Naive thymus-derived CD4-positive, alpha-beta T cell (primary cell): ENCODE measurements around the gene GSN. TPM values are rescaled to one million over a fixed set of nuclear protein-coding genes. Genes with fewer than 3 reads are reported as not detected.

Experiments
- ATAC-seq: fragments of 150-1000 bp; cut with Tn5 transposase; 2 replicates; pipeline ENCODE4 v1.10.0; 2021; ENCODE audit warnings: mild to moderate bottlenecking, moderate library complexity
- CTCF ChIA-PET: fragments of 350-600 bp; sonication (Branson Sonifier 250); formaldehyde crosslinking; loops from one replicate; lab custom pipeline; 2021; ENCODE audit warnings: antibody characterized with exemption; lab: Charles Lee
- POLR2A ChIA-PET: fragments of 350-600 bp; sonication (Branson Sonifier 250); formaldehyde crosslinking; loops from one replicate; lab custom pipeline; 2021; ENCODE audit warnings: antibody characterized with exemption, inconsistent platforms; lab: Charles Lee
- DNase-seq, 9 donors: peaks; one replicate each; pipeline versions ENCODE4 v3.0.0 to v3.0.0-alpha.2; 2020 to 2022; ENCODE audit warnings: mixed read lengths in 1 of 9
- H3K27ac ChIP-seq: one replicate; pipeline ENCODE4 v1.7.0; 2013; ENCODE audit warnings: mild to moderate bottlenecking, low read depth, low read length, moderate library complexity
- H3K27me3 ChIP-seq, 2 donors: one replicate each; pipeline ENCODE4 v1.7.0; 2013; ENCODE audit warnings: low read length in 2 of 2, mild to moderate bottlenecking in 2 of 2, moderate library complexity in 2 of 2; ENCODE audit not compliant: control insufficient read depth in 2 of 2, insufficient read depth in 2 of 2
- H3K36me3 ChIP-seq, 3 experiments: 1 replicate in 2 of 3; 2 replicates in 1 of 3; pipeline ENCODE4 v1.7.0; 2013; ENCODE audit warnings: low read length in 3 of 3, mild to moderate bottlenecking in 3 of 3, moderate library complexity in 1 of 3; ENCODE audit not compliant: insufficient read depth in 3 of 3, control insufficient read depth in 2 of 3
- H3K4me1 ChIP-seq, 2 donors: one replicate each; pipeline ENCODE4 v1.7.0; 2013; ENCODE audit warnings: low read length in 2 of 2, mild to moderate bottlenecking in 2 of 2, moderate library complexity in 1 of 2; ENCODE audit not compliant: control insufficient read depth in 2 of 2, insufficient read depth in 2 of 2
- H3K4me3 ChIP-seq: 2 replicates; pipeline ENCODE4 v1.7.0; 2013; ENCODE audit warnings: mild to moderate bottlenecking, low read length
- H3K9me3 ChIP-seq, 3 experiments: 1 replicate in 2 of 3; 2 replicates in 1 of 3; pipeline ENCODE4 v1.7.0; 2013; ENCODE audit warnings: low read length in 3 of 3; ENCODE audit not compliant: control insufficient read depth in 2 of 3
- H3K27ac Mint-ChIP-seq, 9 donors: one replicate each; pipeline ENCODE4 v1.8.0; 2020 to 2022; ENCODE audit warnings: mixed read lengths in 9 of 9, mild to moderate bottlenecking in 8 of 9, moderate library complexity in 5 of 9, inconsistent platforms in 2 of 9
- H3K27me3 Mint-ChIP-seq, 5 donors: one replicate each; pipeline ENCODE4 v1.8.0; 2021 to 2022; ENCODE audit warnings: mixed read lengths in 5 of 5, mild to moderate bottlenecking in 1 of 5
- H3K36me3 Mint-ChIP-seq, 5 donors: one replicate each; pipeline ENCODE4 v1.8.0; 2020 to 2022; ENCODE audit warnings: mixed read lengths in 5 of 5, mild to moderate bottlenecking in 3 of 5, inconsistent platforms in 1 of 5
- H3K4me1 Mint-ChIP-seq, 7 donors: one replicate each; pipeline ENCODE4 v1.8.0; 2020 to 2022; ENCODE audit warnings: mixed read lengths in 7 of 7, mild to moderate bottlenecking in 3 of 7, inconsistent platforms in 1 of 7
- H3K4me3 Mint-ChIP-seq, 10 donors: one replicate each; pipeline ENCODE4 v1.8.0; 2020 to 2022; ENCODE audit warnings: mild to moderate bottlenecking in 10 of 10, mixed read lengths in 10 of 10, moderate library complexity in 6 of 10, inconsistent platforms in 2 of 10
- H3K9me3 Mint-ChIP-seq, 11 donors: one replicate each; pipeline ENCODE4 v1.8.0; 2020 to 2022; ENCODE audit warnings: mixed read lengths in 11 of 11, mild to moderate bottlenecking in 4 of 11, inconsistent platforms in 1 of 11, moderate library complexity in 1 of 11
- intact Hi-C, 2 donors: fragments of 100-400 bp; cut with micrococcal nuclease; formaldehyde crosslinking; loops; one replicate each; pipeline ENCODE4 v1.15.1; 2023
- polyA plus RNA-seq, 2 donors: library from polyadenylated mRNA; unstranded; fragments of 300-500 nt; fragmentation: Illumina TruSeq; gene quantifications; one replicate each; pipeline ENCODE4 v1.2.3, GENCODE V29; 2021
- total RNA-seq, 6 experiments: library from RNA in 5 of 6; stranded (reverse) in 5 of 6; gene quantifications; 1 replicate in 5 of 6; 2 replicates in 1 of 6; pipeline ENCODE4 v1.2.3 and lab custom pipeline; 2021 to 2026

Gene GSN
- total and polyA plus RNA-seq, 7 experiments from 2014 or later: 2.9 to 34.6 (median 6.4) TPM

DNA sequence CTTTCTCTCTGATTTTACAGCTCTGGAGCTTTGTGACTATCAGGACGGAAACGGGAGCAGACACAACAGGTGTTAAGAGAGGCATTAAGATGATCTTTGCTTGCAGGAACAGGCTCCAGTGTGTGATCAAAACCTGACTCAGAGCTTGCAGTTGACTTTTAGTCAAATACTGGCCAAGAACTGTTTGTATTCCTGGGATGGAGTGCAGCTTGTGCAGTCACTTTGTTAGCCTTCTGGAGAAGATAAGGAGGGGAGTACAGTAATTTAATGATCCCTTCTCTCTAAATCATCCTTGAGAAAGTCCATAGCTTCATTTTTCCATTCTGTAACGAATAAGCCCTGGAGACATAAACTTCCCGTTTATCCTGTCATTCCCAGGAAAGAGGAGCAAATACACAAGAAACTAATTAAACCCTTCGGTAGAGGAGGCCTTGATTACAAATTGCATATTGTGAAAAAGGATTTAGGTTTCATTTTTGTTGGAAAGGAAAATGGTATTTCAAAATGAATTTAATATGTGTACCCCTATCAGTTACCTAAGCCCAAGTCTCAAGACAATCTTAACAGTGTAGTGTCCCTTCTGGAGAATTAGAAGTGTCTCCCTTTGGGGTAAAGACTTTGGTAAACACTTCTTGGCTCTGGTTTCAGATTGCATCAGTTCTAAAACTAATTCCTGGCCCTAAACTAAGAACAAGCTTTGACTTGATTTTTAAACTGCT lies 105.2 kb downstream of the GSN start:
- ATAC-seq (no peak), DNase-seq (no peak)
- Histone ChIP-seq H3K27ac (no peak overlapping the region), H3K4me1 (peaks cover 0 to 14% of the 10 kb centered on the region in 2 donors), H3K9me3 (no peaks in the 10 kb centered on the region), H3K4me3 (no peak overlapping the region), H3K27me3 (no peaks in the 10 kb centered on the region), H3K36me3 (peaks cover 0 to 5% (median 0%) of the 10 kb centered on the region in 3 experiments)
- Mint-ChIP-seq H3K4me1 (peaks cover 15 to 37% (median 28%) of the 10 kb centered on the region in 7 donors), H3K27me3 (peaks cover 0 to 4% (median 0%) of the 10 kb centered on the region in 5 donors), H3K36me3 (peaks cover 4 to 17% (median 6%) of the 10 kb centered on the region in 5 donors), H3K4me3 (no peak overlapping the region), H3K9me3 (peaks cover 0 to 8% (median 0%) of the 10 kb centered on the region in 11 donors), H3K27ac (peak overlapping the region in 5 of 9 donors; percentile 33 to 98 (median 39))
- ChIA-PET POLR2A (no interaction called here), CTCF (interaction anchor here (3.0 kb wide), 1 partner anchor 53 kb away, joined by 15 read pairs; no protein-coding TSS in a partner anchor)
- intact Hi-C loops: loop anchor here in 1 of 2 donors (5.0 kb wide), 3 partner anchors 171 to 894 kb away; partner anchors contain the start of genes FBXW2 and RAB14

DNA sequence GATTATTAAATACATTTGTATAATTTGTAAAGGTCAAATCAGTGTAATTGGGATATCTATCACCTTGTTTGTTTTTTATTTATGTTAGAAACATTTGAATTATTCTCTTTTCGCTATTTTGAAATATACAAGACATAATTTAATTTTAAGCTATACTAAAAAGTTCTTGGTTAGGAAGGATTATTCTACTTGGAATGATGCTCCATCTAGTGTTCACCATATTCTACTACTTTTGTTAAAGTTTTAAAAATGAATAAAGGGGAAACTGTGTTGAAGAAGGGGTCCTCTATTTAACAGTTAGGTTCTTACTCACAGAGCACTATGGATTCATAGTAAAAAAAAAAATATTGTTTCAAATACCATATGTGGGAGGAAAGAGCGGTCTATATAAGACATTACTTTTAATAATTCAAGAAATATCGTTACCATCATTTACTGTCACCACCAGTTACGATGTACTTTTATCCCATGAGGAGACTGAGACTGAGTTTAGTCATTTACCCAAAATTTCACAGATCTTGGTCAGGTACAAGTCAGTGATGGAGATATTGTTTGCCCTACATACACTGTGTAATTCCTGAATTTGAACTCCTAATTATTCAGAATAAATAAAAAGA lies 108.4 kb downstream of the GSN start:
- Mint-ChIP-seq H3K36me3 (peaks cover 7 to 10% (median 9%) of the 10 kb centered on the region in 5 donors), H3K9me3 (peaks cover 0 to 5% (median 0%) of the 10 kb centered on the region in 11 donors), H3K27me3 (peaks cover 0 to 9% (median 0%) of the 10 kb centered on the region in 5 donors), H3K4me1 (peaks cover 0 to 17% (median 9%) of the 10 kb centered on the region in 7 donors), H3K27ac (no peak overlapping the region), H3K4me3 (no peak overlapping the region)
- ChIA-PET CTCF (interaction anchor here (1.3 kb wide), 1 partner anchor 56 kb away, joined by 6 read pairs; no protein-coding TSS in a partner anchor), POLR2A (interaction anchor here (0.7 kb wide), 1 partner anchor 104 kb away, joined by 3 read pairs; no protein-coding TSS in a partner anchor)
- Histone ChIP-seq H3K36me3 (no peaks in the 10 kb centered on the region), H3K27ac (no peak overlapping the region), H3K4me3 (no peak overlapping the region), H3K9me3 (no peaks in the 10 kb centered on the region), H3K27me3 (no peaks in the 10 kb centered on the region), H3K4me1 (no peaks in the 10 kb centered on the region)
- DNase-seq (no peak), ATAC-seq (no peak)
- intact Hi-C loops: loop anchor here (1.0 to 2.0 kb wide), 2 partner anchors 24 to 56 kb away; no protein-coding TSS in a partner anchor

DNA sequence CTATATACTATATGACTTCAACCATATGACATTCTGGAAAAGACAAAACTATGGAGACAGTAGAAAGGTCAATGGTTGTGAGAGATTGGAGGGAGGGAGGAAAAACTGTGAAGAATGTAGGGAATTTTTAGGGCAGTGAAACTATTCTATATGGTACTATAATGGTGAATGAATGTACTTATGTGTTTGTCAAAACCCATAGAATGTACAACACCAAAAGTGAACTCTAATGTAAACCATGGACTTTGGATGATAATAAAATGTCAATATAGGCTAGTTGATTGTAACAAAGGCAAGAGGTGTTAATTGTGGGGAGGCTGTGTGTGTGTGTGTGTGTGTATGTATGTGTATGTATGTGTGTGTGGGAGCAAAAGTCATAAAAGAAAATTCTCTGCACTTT lies 112.9 kb downstream of the GSN start:
- peaks cover 0 to 21% (median 0%) of the 10 kb centered on the region in 5 donors for H3K27me3 Mint-ChIP-seq
- Histone ChIP-seq H3K27me3 (no peaks in the 10 kb centered on the region), H3K36me3 (no peaks in the 10 kb centered on the region), H3K4me3 (no peak overlapping the region), H3K27ac (no peak overlapping the region), H3K9me3 (no peaks in the 10 kb centered on the region), H3K4me1 (no peaks in the 10 kb centered on the region)
- ChIA-PET POLR2A (interaction anchor here (0.8 kb wide), 1 partner anchor 877 kb away, joined by 3 read pairs; no protein-coding TSS in a partner anchor), CTCF (no interaction called here)
- no peak overlapping the region for H3K27ac Mint-ChIP-seq
- DNase-seq (no peak), ATAC-seq (no peak)
- H3K4me3 Mint-ChIP-seq: no peak overlapping the region
- peaks cover 0 to 5% (median 0%) of the 10 kb centered on the region in 11 donors for H3K9me3 Mint-ChIP-seq
- peaks cover 7 to 10% (median 9%) of the 10 kb centered on the region in 5 donors for H3K36me3 Mint-ChIP-seq
- no peaks in the 10 kb centered on the region for H3K4me1 Mint-ChIP-seq
- intact Hi-C loops: no loop called here

Other genes with a start within 250 kb of the GSN start
- 1 to 10 TPM; 1.8 to 2.9 (median 2.4) TPM for gene C5, start 217.9 kb upstream of the GSN start, total RNA-seq
- under 1 TPM; 0.41 to 0.48 TPM for gene C5, start 217.9 kb upstream of the GSN start, polyA plus RNA-seq
- 100 to 1,000 TPM in 2 of 5 experiments, 10 to 100 TPM in 3; 74.5 to 131 (median 88.6) TPM for gene CNTRL, start 193.2 kb upstream of the GSN start, total RNA-seq
- 10 to 100 TPM; 14.4 to 26.3 TPM for gene CNTRL, start 193.2 kb upstream of the GSN start, polyA plus RNA-seq
- 10 to 100 TPM; 43.9 to 66.5 (median 60.7) TPM for gene RAB14, start 66.3 kb upstream of the GSN start, total RNA-seq
- gene RAB14, start 66.3 kb upstream of the GSN start, polyA plus RNA-seq: 10 to 100 TPM; 30.5 to 38.7 TPM
- 10 to 100 TPM in 4 of 5 experiments, 1 to 10 TPM in 1; 8.8 to 59.8 (median 16.1) TPM for gene STOM, start 102.1 kb downstream of the GSN start, total RNA-seq
- gene STOM, start 102.1 kb downstream of the GSN start, polyA plus RNA-seq: 10 to 100 TPM; 13.0 to 13.3 TPM
- 1 to 10 TPM in 1 of 5 experiments, not detected in 4; 1.2 TPM for gene GGTA1, start 231.7 kb downstream of the GSN start, total RNA-seq
- gene GGTA1, start 231.7 kb downstream of the GSN start, polyA plus RNA-seq: not detected